ENCODE results near the gene SALL4. TPM values are rescaled to one million over a fixed set of nuclear protein-coding genes. Genes with fewer than 3 reads are reported as not detected.
A peak's percentile ranks its signal among the peaks of the same experiment; 100 is the strongest.

SALL4 gene
- total and polyA plus RNA-seq, 2 experiments from 2014 or later, result 122 to 227 TPM

DNA sequence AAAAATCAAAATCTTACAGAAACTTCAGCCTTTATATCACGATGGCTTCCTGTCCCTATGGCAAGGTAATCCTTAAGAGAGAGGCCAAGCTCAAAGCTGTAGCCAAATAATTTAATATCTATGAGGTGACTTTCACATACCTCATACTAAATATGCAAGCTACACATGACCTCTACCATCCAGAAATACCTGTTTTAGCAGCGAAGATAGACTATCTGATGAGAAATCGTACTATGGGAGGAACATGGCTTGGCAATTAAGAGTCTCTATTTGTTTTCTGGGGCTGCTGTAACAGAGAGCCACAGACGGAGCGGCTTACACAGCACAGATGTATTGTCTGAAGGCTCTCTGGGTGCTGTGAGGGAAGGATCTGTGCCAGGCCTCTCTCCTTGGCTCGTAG, 31.0 kb upstream of the SALL4 start:
- Histone ChIP-seq H3K36me3 (ENCODE audit: insufficient read depth) (no peaks in the 10 kb centered on the region), H3K27me3 (ENCODE audit: insufficient read depth) (no peaks in the 10 kb centered on the region), H3F3A (replicated peaks; ENCODE audit: low read depth) (no peaks in the 10 kb centered on the region), H3K27ac (ENCODE audit: low read depth) (0 out of 2 replicates have a peak overlapping the region, but pooled peaks have one; percentile 9), H3K9me2 (ENCODE audit: insufficient read depth) (no peaks in the 10 kb centered on the region), H3K4me1 (ENCODE audit: insufficient read depth) (peaks cover 8% of the 10 kb centered on the region; the same call in 1 of the 2 replicates), H4K20me1 (replicated peaks; ENCODE audit: insufficient read depth) (no peaks in the 10 kb centered on the region), H2AFZ (no peak overlapping the region), H3K4me2 (no peak overlapping the region), H3K4me3 (no peak overlapping the region), H3K79me2 (replicated peaks; ENCODE audit: insufficient read depth) (no peaks in the 10 kb centered on the region)
- no peak overlapping the region for H3K4me3 Mint-ChIP-seq
- TF ChIP-seq ZNF114 (CRISPR knock-in tag; IDR thresholded peaks at IDR 0.05) (no peak), POLR2AphosphoS5 (IDR thresholded peaks at IDR 0.05; ENCODE audit: low read depth) (no peak), NANOG (IDR thresholded peaks at IDR 0.05; ENCODE audit: borderline replicate concordance) (no peak), EZH2 (IDR thresholded peaks at IDR 0.05; ENCODE audit: low read depth, unreplicated experiment) (no peak), STAT1 (IDR thresholded peaks at IDR 0.05; ENCODE audit: unreplicated experiment) (no peak), JUNB (IDR thresholded peaks at IDR 0.05; ENCODE audit: unreplicated experiment) (no peak), CREB1 (CRISPR knock-in tag; IDR thresholded peaks at IDR 0.05; ENCODE audit: low read depth) (no peak), EZH2phosphoT487 (IDR thresholded peaks at IDR 0.05; ENCODE audit: unreplicated experiment) (no peak), ZNF331 (CRISPR knock-in tag; IDR thresholded peaks at IDR 0.05; ENCODE audit: low read depth) (no peak)
- TF ChIP-seq, protein P1, sequence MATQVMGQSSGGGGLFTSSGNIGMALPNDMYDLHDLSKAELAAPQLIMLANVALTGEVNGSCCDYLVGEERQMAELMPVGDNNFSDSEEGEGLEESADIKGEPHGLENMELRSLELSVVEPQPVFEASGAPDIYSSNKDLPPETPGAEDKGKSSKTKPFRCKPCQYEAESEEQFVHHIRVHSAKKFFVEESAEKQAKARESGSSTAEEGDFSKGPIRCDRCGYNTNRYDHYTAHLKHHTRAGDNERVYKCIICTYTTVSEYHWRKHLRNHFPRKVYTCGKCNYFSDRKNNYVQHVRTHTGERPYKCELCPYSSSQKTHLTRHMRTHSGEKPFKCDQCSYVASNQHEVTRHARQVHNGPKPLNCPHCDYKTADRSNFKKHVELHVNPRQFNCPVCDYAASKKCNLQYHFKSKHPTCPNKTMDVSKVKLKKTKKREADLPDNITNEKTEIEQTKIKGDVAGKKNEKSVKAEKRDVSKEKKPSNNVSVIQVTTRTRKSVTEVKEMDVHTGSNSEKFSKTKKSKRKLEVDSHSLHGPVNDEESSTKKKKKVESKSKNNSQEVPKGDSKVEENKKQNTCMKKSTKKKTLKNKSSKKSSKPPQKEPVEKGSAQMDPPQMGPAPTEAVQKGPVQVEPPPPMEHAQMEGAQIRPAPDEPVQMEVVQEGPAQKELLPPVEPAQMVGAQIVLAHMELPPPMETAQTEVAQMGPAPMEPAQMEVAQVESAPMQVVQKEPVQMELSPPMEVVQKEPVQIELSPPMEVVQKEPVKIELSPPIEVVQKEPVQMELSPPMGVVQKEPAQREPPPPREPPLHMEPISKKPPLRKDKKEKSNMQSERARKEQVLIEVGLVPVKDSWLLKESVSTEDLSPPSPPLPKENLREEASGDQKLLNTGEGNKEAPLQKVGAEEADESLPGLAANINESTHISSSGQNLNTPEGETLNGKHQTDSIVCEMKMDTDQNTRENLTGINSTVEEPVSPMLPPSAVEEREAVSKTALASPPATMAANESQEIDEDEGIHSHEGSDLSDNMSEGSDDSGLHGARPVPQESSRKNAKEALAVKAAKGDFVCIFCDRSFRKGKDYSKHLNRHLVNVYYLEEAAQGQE (IDR thresholded peaks at IDR 0.05; ENCODE audit: unreplicated experiment), result no peak
- TF ChIP-seq, protein P2, sequence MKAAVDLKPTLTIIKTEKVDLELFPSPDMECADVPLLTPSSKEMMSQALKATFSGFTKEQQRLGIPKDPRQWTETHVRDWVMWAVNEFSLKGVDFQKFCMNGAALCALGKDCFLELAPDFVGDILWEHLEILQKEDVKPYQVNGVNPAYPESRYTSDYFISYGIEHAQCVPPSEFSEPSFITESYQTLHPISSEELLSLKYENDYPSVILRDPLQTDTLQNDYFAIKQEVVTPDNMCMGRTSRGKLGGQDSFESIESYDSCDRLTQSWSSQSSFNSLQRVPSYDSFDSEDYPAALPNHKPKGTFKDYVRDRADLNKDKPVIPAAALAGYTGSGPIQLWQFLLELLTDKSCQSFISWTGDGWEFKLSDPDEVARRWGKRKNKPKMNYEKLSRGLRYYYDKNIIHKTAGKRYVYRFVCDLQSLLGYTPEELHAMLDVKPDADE (IDR thresholded peaks at IDR 0.05), result no peak
- TF ChIP-seq, protein P3, sequence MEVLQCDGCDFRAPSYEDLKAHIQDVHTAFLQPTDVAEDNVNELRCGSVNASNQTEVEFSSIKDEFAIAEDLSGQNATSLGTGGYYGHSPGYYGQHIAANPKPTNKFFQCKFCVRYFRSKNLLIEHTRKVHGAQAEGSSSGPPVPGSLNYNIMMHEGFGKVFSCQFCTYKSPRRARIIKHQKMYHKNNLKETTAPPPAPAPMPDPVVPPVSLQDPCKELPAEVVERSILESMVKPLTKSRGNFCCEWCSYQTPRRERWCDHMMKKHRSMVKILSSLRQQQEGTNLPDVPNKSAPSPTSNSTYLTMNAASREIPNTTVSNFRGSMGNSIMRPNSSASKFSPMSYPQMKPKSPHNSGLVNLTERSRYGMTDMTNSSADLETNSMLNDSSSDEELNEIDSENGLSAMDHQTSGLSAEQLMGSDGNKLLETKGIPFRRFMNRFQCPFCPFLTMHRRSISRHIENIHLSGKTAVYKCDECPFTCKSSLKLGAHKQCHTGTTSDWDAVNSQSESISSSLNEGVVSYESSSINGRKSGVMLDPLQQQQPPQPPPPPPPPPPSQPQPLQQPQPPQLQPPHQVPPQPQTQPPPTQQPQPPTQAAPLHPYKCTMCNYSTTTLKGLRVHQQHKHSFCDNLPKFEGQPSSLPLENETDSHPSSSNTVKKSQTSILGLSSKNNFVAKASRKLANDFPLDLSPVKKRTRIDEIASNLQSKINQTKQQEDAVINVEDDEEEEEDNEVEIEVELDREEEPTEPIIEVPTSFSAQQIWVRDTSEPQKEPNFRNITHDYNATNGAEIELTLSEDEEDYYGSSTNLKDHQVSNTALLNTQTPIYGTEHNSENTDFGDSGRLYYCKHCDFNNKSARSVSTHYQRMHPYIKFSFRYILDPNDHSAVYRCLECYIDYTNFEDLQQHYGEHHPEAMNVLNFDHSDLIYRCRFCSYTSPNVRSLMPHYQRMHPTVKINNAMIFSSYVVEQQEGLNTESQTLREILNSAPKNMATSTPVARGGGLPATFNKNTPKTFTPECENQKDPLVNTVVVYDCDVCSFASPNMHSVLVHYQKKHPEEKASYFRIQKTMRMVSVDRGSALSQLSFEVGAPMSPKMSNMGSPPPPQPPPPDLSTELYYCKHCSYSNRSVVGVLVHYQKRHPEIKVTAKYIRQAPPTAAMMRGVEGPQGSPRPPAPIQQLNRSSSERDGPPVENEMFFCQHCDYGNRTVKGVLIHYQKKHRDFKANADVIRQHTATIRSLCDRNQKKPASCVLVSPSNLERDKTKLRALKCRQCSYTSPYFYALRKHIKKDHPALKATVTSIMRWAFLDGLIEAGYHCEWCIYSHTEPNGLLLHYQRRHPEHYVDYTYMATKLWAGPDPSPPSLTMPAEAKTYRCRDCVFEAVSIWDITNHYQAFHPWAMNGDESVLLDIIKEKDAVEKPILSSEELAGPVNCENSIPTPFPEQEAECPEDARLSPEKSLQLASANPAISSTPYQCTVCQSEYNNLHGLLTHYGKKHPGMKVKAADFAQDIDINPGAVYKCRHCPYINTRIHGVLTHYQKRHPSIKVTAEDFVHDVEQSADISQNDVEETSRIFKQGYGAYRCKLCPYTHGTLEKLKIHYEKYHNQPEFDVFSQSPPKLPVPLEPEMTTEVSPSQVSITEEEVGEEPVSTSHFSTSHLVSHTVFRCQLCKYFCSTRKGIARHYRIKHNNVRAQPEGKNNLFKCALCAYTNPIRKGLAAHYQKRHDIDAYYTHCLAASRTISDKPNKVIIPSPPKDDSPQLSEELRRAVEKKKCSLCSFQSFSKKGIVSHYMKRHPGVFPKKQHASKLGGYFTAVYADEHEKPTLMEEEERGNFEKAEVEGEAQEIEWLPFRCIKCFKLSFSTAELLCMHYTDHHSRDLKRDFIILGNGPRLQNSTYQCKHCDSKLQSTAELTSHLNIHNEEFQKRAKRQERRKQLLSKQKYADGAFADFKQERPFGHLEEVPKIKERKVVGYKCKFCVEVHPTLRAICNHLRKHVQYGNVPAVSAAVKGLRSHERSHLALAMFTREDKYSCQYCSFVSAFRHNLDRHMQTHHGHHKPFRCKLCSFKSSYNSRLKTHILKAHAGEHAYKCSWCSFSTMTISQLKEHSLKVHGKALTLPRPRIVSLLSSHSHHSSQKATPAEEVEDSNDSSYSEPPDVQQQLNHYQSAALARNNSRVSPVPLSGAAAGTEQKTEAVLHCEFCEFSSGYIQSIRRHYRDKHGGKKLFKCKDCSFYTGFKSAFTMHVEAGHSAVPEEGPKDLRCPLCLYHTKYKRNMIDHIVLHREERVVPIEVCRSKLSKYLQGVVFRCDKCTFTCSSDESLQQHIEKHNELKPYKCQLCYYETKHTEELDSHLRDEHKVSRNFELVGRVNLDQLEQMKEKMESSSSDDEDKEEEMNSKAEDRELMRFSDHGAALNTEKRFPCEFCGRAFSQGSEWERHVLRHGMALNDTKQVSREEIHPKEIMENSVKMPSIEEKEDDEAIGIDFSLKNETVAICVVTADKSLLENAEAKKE (CRISPR knock-in tag; IDR thresholded peaks at IDR 0.05), result no peak
- TF ChIP-seq, protein P4, sequence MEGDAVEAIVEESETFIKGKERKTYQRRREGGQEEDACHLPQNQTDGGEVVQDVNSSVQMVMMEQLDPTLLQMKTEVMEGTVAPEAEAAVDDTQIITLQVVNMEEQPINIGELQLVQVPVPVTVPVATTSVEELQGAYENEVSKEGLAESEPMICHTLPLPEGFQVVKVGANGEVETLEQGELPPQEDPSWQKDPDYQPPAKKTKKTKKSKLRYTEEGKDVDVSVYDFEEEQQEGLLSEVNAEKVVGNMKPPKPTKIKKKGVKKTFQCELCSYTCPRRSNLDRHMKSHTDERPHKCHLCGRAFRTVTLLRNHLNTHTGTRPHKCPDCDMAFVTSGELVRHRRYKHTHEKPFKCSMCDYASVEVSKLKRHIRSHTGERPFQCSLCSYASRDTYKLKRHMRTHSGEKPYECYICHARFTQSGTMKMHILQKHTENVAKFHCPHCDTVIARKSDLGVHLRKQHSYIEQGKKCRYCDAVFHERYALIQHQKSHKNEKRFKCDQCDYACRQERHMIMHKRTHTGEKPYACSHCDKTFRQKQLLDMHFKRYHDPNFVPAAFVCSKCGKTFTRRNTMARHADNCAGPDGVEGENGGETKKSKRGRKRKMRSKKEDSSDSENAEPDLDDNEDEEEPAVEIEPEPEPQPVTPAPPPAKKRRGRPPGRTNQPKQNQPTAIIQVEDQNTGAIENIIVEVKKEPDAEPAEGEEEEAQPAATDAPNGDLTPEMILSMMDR (conservative IDR thresholded peaks at IDR 0.05; ENCODE audit: low read depth in 2 of 2), result no peak
- H3K36me3 Mint-ChIP-seq (ENCODE audit: low read depth), result no peaks in the 10 kb centered on the region
- DNase-seq (ENCODE audit: low spot score) (no peak), ATAC-seq (no peak)
- no peak overlapping the region for H3K27ac Mint-ChIP-seq
- peaks cover 20% of the 10 kb centered on the region for H3K4me1 Mint-ChIP-seq
- H3K9me3 Mint-ChIP-seq, result no peaks in the 10 kb centered on the region
- peaks cover 12% of the 10 kb centered on the region for H3K27me3 Mint-ChIP-seq (ENCODE audit: insufficient read depth, low read depth, poor library complexity)

Data from GM23338 (cell line).